KMS-11 (cell line): ENCODE data around the gene LRRC8A.
"Not testable (repeated sequence)": the region's sequence is repeated elsewhere in the genome, so short reads cannot be mapped to it uniquely, and the experiment has no call there.

Source experiments
- H2AFZ ChIP-seq: fragments of 200-600 bp; sonication (generic); 2 replicates; pipeline ENCODE4 v1.6.1; 2016; ENCODE audit warnings: antibody characterized with exemption, mixed run types, low read depth
- H3K27ac ChIP-seq: fragments of 200-600 bp; sonication (generic); 2 replicates; pipeline ENCODE4 v1.6.1; 2016; ENCODE audit warnings: mild to moderate bottlenecking, mixed run types
- H3K27me3 ChIP-seq: fragments of 200-600 bp; sonication (generic); 2 replicates; pipeline ENCODE4 v1.6.1; 2017; ENCODE audit warnings: mild to moderate bottlenecking, low read depth, mixed run types, moderate library complexity; ENCODE audit not compliant: insufficient read depth
- H3K36me3 ChIP-seq: fragments of 200-600 bp; sonication (generic); 2 replicates; pipeline ENCODE4 v1.6.1; 2017; ENCODE audit warnings: mild to moderate bottlenecking, mixed run types; ENCODE audit not compliant: insufficient read depth
- H3K4me1 ChIP-seq: fragments of 200-600 bp; sonication (generic); 2 replicates; pipeline ENCODE4 v1.6.1; 2016; ENCODE audit warnings: mild to moderate bottlenecking, low read depth, mixed run types; ENCODE audit not compliant: poor library complexity, severe bottlenecking
- H3K4me2 ChIP-seq: fragments of 200-600 bp; sonication (generic); 2 replicates; pipeline ENCODE4 v1.7.0; 2016; ENCODE audit warnings: mild to moderate bottlenecking, mixed run types
- H3K4me3 ChIP-seq: fragments of 200-600 bp; sonication (generic); IDR thresholded peaks from 2 replicates; pipeline ENCODE4 v1.6.1; 2017; ENCODE audit warnings: low read depth, low read length, mixed read lengths; ENCODE audit not compliant: insufficient read depth
- H3K79me2 ChIP-seq: fragments of 200-600 bp; sonication (generic); 2 replicates; pipeline ENCODE4 v1.6.1; 2016; ENCODE audit warnings: low read depth, mixed run types; ENCODE audit not compliant: insufficient read depth
- H3K9ac ChIP-seq: fragments of 200-600 bp; sonication (generic); 2 replicates; pipeline ENCODE4 v1.6.1; 2016; ENCODE audit warnings: mild to moderate bottlenecking, mixed run types
- H4K20me1 ChIP-seq: fragments of 200-600 bp; sonication (generic); 2 replicates; pipeline ENCODE4 v1.6.1; 2016; ENCODE audit warnings: mild to moderate bottlenecking, mixed run types; ENCODE audit not compliant: insufficient read depth
- CTCF ChIP-seq: fragments of 200-600 bp; sonication (generic); conservative IDR thresholded peaks from 2 replicates; pipeline ENCODE4 v1.6.1; 2017; ENCODE audit warnings: low read depth, mild to moderate bottlenecking, antibody characterized with exemption, low read length, moderate library complexity, mixed read lengths

The LRRC8A gene

GRCh38 chr9:128838338-128838737 lies 43.6 kb upstream of the LRRC8A start:
- H3K9ac ChIP-seq = no peak overlapping the region
- no peak overlapping the region for H3K27ac ChIP-seq
- no peaks in the 10 kb centered on the region for H3K4me1 ChIP-seq
- no peaks in the 10 kb centered on the region for H3K36me3 ChIP-seq
- H4K20me1 ChIP-seq = no peaks in the 10 kb centered on the region
- no peak for TF ChIP-seq CTCF
- H2AFZ ChIP-seq = no peak overlapping the region
- no peak overlapping the region for H3K4me2 ChIP-seq
- H3K79me2 ChIP-seq = no peaks in the 10 kb centered on the region
- H3K27me3 ChIP-seq = no peaks in the 10 kb centered on the region
- no peak overlapping the region for H3K4me3 ChIP-seq

GRCh38 chr9:128840524-128840923 lies 41.4 kb upstream of the LRRC8A start:
- no peaks in the 10 kb centered on the region for H3K27me3 ChIP-seq
- no peak overlapping the region for H3K9ac ChIP-seq
- TF ChIP-seq CTCF = no peak
- no peak overlapping the region for H2AFZ ChIP-seq
- no peaks in the 10 kb centered on the region for H3K79me2 ChIP-seq
- no peak overlapping the region for H3K4me2 ChIP-seq
- no peaks in the 10 kb centered on the region for H3K36me3 ChIP-seq
- no peak overlapping the region for H3K4me3 ChIP-seq
- H4K20me1 ChIP-seq = no peaks in the 10 kb centered on the region
- H3K27ac ChIP-seq = no peak overlapping the region
- no peaks in the 10 kb centered on the region for H3K4me1 ChIP-seq

GRCh38 chr9:128841694-128842492 lies 40.0 kb upstream of the LRRC8A start:
- no peaks in the 10 kb centered on the region for H4K20me1 ChIP-seq
- H3K27me3 ChIP-seq = no peaks in the 10 kb centered on the region
- no peak overlapping the region for H3K4me3 ChIP-seq
- TF ChIP-seq CTCF = no peak
- H3K4me1 ChIP-seq = no peaks in the 10 kb centered on the region
- no peaks in the 10 kb centered on the region for H3K36me3 ChIP-seq
- H3K27ac ChIP-seq = no peak overlapping the region
- H3K79me2 ChIP-seq = no peaks in the 10 kb centered on the region
- H3K9ac ChIP-seq = no peak overlapping the region
- no peak overlapping the region for H3K4me2 ChIP-seq
- H2AFZ ChIP-seq = no peak overlapping the region

GRCh38 chr9:128843171-128843570 lies 38.8 kb upstream of the LRRC8A start:
- not testable (repeated sequence) for H3K27ac ChIP-seq, H3K4me3 ChIP-seq, H3K36me3 ChIP-seq, H3K4me2 ChIP-seq, H4K20me1 ChIP-seq, H3K4me1 ChIP-seq, H2AFZ ChIP-seq, H3K27me3 ChIP-seq, H3K9ac ChIP-seq, H3K79me2 ChIP-seq

- no peaks in the 10 kb centered on the region for H3K79me2 ChIP-seq
- no peak overlapping the region for H3K27ac ChIP-seq
- no peak for TF ChIP-seq CTCF
- H3K4me2 ChIP-seq = no peak overlapping the region
- H3K4me3 ChIP-seq = no peak overlapping the region
- no peaks in the 10 kb centered on the region for H3K36me3 ChIP-seq
- H2AFZ ChIP-seq = no peak overlapping the region
- H3K4me1 ChIP-seq = no peaks in the 10 kb centered on the region
- H3K27me3 ChIP-seq = no peaks in the 10 kb centered on the region
- no peak overlapping the region for H3K9ac ChIP-seq
- H4K20me1 ChIP-seq = no peaks in the 10 kb centered on the region
These were observed 36.6 kb upstream of the LRRC8A start for GRCh38 chr9:128845186-128845931.
